HTR-8/SVneo (cell line): ENCODE measurements around the gene CAMTA2.

Source experiments
- DNase-seq: peaks from one replicate; pipeline ENCODE4 v3.0.0; 2011; ENCODE audit warnings: low spot score, mixed read lengths; ENCODE audit not compliant: insufficient read length
- FAIRE-seq: peaks from 2 replicates; lab custom pipeline; 2011; peaks lifted over from hg19 to GRCh38; lab: Jason Lieb, UNC

The CAMTA2 gene

DNA sequence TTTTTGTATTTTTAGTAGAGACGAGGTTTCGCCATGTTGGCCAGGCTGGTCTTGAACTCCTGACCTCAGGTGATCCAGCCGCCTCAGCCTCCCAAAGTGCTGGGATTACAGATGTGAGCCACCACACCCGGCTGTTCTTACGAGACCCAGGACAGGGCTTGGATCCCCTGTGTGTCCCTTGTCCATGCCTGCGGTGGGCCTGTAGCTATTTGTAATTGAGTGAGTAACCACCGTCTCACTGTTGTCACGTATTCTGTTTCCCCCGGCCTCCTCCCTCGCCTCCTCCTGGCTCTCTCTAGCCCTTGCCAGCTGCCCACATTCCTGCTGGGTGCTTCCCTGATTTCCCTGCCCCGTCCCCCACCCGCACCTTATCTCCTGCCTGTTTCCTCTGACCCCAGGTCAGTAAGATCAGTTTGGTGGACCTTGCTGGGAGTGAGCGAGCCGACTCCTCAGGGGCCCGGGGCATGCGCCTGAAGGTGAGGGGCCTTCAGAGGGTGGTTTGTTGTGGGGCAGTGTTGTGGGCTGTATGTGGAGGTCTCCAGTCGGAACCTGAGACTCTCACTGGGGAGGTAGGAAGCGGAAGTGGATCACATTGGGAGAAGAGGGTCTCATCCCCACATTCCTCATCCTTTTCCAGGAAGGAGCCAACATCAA is 15.9 kb upstream of the CAMTA2 start:
- DNase-seq, result no peak
- FAIRE-seq, result no peak

DNA sequence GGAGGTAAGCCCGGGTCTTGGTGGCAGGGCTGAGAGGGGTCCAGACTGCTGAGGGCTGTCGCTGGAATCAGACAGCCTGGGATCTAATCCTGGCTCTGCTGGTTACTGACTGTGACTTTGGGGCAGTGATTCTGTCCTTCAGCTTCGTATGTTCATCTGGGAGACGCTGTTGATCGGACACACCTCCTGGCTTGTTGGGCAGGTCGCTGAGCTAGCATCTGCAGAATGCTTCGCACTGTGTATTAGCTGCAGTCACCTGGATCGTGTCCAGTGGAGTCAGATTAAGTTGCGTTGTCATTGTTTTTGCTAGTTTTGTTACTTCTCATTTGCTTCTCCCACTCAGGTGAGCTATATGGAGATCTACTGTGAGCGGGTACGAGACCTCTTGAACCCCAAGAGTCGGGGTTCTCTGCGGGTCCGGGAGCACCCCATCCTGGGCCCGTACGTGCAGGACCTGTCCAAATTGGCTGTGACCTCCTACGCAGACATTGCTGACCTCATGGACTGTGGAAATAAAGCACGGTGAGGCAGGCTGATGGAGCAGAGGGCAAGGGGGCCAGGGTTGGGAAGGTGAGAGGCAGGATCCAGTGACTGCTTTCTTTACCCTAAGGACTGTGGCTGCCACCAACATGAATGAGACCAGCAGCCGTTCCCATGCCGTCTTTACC is 14.8 kb upstream of the CAMTA2 start:
- DNase-seq (no peak), FAIRE-seq (peak; percentile 33)

DNA sequence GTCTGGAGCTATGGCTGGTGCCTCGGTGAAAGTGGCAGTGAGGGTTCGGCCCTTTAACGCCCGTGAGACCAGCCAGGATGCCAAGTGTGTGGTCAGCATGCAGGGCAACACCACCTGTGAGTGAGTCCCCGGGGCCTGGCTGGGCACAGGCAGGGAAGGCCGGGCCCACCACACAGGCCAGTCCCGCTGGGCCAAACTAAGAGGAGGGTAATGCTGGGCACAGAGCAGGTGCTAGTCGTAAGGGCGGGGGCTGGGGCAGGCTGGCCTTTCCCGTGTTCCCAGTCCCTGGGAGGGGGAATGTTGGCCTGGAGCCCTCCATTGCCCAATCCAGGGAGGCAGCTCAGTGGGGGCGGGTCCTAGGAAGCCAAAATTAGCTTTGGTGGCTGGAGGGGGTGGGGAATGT is 12.8 kb upstream of the CAMTA2 start:
- DNase-seq (no peak), FAIRE-seq (no peak)

DNA sequence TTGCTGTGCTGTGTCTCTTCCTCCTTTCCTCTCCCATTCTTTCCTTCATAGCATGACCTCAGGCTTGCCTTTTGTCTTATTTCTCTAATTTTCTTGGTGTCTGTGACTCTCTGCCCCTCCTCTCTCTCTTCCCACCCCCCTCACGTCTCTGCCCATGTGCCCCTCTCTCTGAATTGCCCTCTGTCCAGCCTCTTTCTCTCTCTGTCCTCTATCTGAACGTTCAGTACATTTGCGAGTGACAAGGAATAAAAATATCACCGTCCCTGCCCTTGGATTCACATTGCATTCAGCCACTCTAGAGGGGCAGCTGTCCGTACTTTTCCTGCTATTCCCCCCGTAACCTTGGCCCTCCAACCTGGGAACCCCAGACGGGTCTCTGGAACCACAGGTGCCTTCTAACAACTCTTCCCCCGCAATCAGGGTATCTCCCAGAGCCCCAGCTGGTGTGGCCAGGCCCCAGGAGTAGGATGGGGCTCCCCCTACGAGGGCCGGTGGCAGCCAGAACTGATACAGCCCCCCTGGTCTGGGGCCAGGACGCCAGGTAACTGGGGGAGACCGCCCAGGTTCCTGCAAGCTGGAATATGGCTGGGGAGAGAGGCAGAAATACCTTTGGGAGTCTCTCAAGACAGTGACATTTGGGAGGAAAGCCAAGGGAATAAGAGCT is 12.1 kb upstream of the CAMTA2 start:
- DNase-seq (no peak), FAIRE-seq (no peak)

DNA sequence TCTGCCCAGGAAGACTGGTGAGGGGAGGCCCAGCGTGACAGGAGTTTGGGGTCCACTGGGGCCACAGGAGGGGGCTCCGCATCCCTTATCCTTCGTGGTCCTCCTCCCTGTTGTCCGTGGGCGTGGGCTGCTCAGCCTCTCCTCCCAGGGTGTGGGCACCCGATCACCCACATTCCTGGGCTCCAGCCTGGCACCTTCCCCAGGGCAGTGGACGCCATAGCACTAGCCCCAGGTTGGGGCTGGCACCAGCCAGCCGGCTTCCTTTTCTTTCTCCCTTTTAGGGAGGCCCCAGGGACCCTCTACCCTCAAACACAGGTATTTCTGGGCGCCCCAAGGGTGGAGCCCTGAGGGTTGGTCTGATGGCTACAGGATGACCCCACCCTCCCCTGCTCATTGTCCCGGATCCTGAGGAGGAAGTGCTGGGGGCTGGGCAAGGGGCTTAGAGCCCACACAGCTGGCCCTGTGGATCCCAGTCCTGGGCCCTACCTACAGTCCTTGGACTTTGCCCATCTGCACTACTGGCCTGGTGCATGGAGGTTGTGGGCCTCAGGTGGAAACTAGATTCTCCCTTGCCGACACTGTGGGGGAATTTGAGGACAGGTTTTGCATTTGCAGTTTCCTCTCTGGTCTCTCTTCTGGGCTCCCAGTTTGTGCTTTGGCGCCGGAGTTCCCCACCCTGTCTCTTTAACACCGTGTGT is 11.4 kb upstream of the CAMTA2 start:
- DNase-seq (peak; percentile 37), FAIRE-seq (no peak)

- FAIRE-seq (peak; percentile 65), DNase-seq (no peak)
Measured at GRCh38 chr17:4998027-4998731, 10.7 kb upstream of the CAMTA2 start.

DNA sequence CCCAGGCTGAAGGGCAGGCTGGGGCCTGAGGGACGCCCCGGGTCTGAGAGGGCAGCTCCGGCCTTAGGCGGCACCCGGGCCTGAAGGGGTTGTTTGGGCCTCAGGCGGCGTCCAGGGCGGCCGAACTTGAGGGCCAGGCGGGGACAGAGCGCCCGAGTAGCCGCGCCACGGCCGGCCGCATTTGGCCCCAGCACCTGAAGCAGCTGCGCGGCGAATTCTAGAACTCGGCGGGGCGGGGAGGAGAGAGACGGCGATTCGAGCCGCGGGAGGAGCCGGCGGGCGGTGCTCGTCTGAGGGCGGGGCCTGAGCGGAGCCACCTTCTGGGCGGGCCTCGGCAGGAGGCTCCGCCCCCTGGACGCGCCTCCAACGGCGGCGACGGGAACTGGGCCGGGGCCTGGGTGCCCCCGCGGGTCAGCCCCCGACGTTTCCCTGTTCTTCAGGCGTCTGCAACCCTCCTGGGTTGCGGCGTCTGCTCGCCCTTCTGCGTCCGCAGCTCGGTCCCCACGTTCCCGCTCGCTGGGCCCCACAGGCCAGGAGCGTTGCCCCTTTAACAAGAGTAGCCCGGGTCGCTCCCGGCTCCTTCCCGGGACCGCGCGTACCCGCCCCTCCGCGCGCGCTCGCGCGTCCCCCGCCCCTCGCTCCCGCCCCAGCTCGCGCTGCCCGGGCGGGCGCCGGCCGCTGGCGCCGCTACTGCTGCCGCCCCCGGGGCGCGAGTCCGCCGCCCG is 10.0 kb upstream of the CAMTA2 start, which contains the start of the genes INCA1 and KIF1C:
Gene INCA1 (minus strand): TSS at position 221 of the 725 bp plus-strand sequence. CDS start 3,085 bp downstream, outside the sequence.
Gene KIF1C (plus strand): TSS at position 649 of the 725 bp plus-strand sequence. CDS start 2,297 bp downstream, outside the sequence.
- FAIRE-seq (peak; percentile 93), DNase-seq (peak; percentile 95)

- FAIRE-seq, result no peak
- no peak for DNase-seq
Measured at GRCh38 chr17:4994081-4994595, 6.7 kb upstream of the CAMTA2 start.

GRCh38 chr17:4987767-4988567 is 492 bp upstream of the CAMTA2 start:
- FAIRE-seq (no peak), DNase-seq (no peak)

- DNase-seq (no peak), FAIRE-seq (no peak)
Measured at GRCh38 chr17:4986403-4986802, 1.1 kb downstream of the CAMTA2 start.

DNA sequence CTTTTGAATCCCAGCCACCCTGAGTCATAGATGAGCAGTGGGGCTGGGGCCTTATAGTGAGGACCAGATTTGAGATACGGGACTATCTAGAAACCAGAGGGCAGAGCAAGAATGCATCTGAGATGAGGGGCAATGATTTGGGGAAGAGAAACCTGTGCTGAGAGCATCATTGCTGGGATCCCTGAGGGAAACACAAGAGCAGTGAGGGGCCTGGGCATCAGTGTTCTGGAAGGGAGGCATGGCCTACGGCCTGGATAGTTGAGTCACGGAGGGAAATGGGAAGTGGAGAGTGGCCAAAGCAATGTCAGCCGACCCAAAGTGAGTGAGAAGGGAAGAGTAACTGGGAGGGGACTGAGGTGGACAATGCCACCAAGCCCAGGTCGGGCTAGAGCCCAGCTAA is 5.2 kb downstream of the CAMTA2 start:
- DNase-seq (no peak), FAIRE-seq (no peak)

DNA sequence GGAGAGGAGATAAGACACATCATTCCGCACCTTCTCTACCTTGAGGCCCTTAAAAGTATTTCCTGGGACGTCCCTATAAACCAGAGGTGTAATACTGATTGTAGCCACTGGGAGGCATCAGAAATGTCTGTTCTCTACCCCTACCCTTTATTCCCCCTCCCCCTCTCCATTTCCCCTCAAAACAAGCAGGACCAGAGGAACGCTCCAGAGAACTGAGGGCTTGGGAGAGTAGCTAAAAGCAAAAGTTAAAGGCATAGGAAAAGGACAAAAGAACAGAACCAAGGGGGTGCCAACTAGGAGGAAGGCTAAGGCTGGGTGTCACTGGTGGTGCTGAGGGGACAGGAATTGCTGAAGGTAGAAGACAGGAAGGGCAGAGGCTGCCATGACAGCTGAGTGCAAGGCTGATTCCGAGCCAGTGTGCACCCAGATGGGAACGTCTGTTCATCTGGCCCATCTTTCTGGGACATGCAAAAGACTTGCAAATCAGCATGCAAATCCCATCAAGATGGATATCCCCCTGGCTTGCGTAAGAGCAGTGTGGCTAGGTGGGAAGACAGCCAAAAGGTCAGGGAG is 6.7 kb downstream of the CAMTA2 start:
- FAIRE-seq (peak; percentile 31), DNase-seq (peak; percentile 62)

GRCh38 chr17:4978726-4979125 is 8.7 kb downstream of the CAMTA2 start:
- FAIRE-seq (no peak), DNase-seq (no peak)

GRCh38 chr17:4974115-4974670 is 13.3 kb downstream of the CAMTA2 start:
- DNase-seq, result no peak

DNA sequence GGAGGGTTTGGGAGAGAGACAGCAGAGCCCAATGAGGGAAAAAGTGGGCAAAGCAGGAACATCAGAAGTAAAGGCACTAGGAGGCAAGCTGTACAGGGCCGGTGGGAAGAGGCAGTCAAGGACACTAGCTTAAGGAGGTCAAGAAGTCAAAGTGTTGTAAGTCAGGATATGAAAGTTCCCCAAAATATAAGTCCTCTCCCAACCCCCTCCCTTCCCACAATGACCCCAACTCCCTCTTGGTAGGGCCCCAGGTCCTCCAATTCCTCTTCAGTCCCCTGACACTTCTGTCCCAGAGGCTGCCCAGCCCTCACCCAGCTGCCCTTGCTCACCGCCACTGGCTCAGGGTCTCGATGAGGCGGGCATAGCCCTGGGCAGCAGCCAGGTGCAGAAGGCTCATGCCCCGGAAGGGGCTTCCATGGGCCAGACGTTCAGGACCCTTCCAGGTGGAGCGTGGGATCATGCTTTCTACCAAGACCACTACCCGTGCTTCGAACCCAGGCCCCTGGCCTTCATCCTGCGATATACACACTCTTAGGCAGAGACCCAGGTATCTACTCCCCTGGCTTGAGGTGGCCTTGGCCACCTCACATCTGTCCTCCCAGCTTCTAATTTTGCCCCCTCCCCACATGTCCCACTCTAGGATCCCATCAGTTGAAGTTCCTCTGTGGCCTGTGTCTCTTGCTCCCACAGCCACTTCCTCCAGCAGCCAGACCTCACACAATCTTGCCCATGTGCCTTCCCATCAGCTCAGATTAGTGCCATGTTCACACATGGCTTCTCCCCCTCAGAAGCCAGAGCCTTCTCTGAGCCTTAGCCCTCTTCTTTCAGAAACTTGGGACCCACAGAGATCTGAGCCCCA is 14.0 kb downstream of the CAMTA2 start:
- no peak for DNase-seq

More at GRCh38 chr17:4974115-4974670, 13.3 kb downstream of the CAMTA2 start:
- FAIRE-seq, result no peak

DNA sequence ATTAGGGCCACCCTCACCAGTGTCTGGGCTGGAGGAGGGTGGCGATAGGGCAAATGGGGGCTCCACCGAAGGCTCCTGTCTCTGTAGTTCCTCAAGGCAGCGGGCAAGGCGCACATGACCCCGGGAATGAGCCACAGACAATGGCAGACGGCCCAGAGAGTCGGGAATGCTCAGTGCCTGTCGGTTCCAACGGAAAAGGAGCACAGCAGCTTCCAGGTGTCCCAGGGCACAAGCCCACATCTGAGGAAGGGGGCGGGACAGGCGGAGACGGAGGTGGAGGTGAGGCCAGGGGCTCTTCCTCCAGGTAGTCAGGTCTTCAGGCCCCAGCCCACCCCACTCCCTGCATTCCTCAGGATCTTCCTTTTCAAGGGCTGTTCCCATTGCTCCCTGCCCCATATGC is 14.7 kb downstream of the CAMTA2 start:
- no peak for FAIRE-seq

More for the DNA sequence above, 14.0 kb downstream of the CAMTA2 start:
- FAIRE-seq, result no peak

DNA sequence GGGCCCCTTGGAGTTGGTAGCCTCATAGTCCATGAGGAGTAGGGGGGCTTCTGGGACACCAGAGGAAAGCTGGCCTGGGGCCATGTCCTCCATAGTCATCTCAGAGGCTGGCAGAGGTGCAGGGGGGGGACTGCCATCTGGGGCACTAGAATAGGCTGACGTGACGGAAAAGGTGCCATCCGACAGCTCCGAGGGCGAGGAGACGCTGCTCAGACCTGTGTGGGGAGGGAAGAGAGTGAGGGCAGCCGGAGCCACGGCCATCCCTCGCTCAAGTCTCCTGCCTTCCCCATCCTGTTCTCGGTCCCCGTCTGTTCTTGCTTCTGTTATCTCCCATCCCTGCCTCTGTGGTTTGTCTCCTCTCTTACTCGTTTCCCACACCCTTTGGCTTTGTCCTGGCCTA is 15.2 kb downstream of the CAMTA2 start:
- FAIRE-seq (no peak), DNase-seq (no peak)

More for the DNA sequence above, 14.7 kb downstream of the CAMTA2 start:
- DNase-seq, result no peak
